H1 (cell line): Measurements from ENCODE around the gene BNC2. TPM values are rescaled to one million over a fixed set of nuclear protein-coding genes. Genes with fewer than 3 reads are reported as not detected.

Experiments used
- CTCF ChIA-PET: fragments of 300-600 bp; sonication (Branson Sonifier 250); formaldehyde crosslinking; loops from one replicate; lab custom pipeline; 2021; ENCODE audit not compliant: partially characterized antibody; lab: Charles Lee
- POLR2A ChIA-PET: fragments of 300-600 bp; sonication (Branson Sonifier 250); formaldehyde crosslinking; loops from one replicate; lab custom pipeline; 2021; ENCODE audit warnings: inconsistent platforms; ENCODE audit not compliant: partially characterized antibody; lab: Charles Lee
- DNase-seq, 2 experiments: peaks; one replicate each; pipeline versions ENCODE4 v3.0.0 to v3.0.0-alpha.2; 2010 to 2022; ENCODE audit warnings: low spot score in 2 of 2, low read depth in 1 of 2, mixed read lengths in 1 of 2
- FAIRE-seq: peaks from 2 replicates; lab custom pipeline; 2011; peaks lifted over from hg19 to GRCh38; lab: Jason Lieb, UNC
- H2AFZ ChIP-seq: 2 replicates; pipeline ENCODE4 v1.8.1; 2012; ENCODE audit warnings: low read length, inconsistent platforms
- H2AK5ac ChIP-seq: 2 replicates; pipeline ENCODE4 v1.6.1; 2013; ENCODE audit warnings: low read depth, low read length
- H2BK120ac ChIP-seq: replicated peaks from 2 replicates; pipeline ENCODE3; 2013; ENCODE audit warnings: low read depth, low read length, inconsistent platforms
- H2BK12ac ChIP-seq: 2 replicates; pipeline ENCODE4 v1.6.1; 2013; ENCODE audit warnings: low read depth, low read length
- H2BK15ac ChIP-seq: 2 replicates; pipeline ENCODE4 v1.6.1; 2013; ENCODE audit warnings: low read length
- H2BK20ac ChIP-seq: 2 replicates; pipeline ENCODE4 v1.6.1; 2013; ENCODE audit warnings: low read length
- H2BK5ac ChIP-seq: 2 replicates; pipeline ENCODE4 v1.6.1; 2013; ENCODE audit warnings: low read depth, low read length
- H3K14ac ChIP-seq: 2 replicates; pipeline ENCODE4 v1.6.1; 2013; ENCODE audit warnings: inconsistent platforms; ENCODE audit not compliant: insufficient read length
- H3K18ac ChIP-seq: 2 replicates; pipeline ENCODE4 v1.6.1; 2013; ENCODE audit warnings: low read length; ENCODE audit errors: extremely low read depth
- H3K23ac ChIP-seq: 2 replicates; pipeline ENCODE4 v1.6.1; 2013; ENCODE audit warnings: inconsistent platforms; ENCODE audit not compliant: insufficient read length
- H3K23me2 ChIP-seq: 2 replicates; pipeline ENCODE4 v1.6.1; 2013; ENCODE audit warnings: low read depth, low read length
- H3K27ac ChIP-seq: 2 replicates; pipeline ENCODE4 v1.6.1; 2011; ENCODE audit warnings: low read depth, low read length, inconsistent platforms
- H3K27me3 ChIP-seq, 4 experiments: replicated peaks in 1 of 4; 1 replicate in 1 of 4; 2 replicates in 3 of 4; pipeline versions ENCODE4 v1.6.1 to v1.8.1; 2011 to 2013; ENCODE audit warnings: low read length in 3 of 4, mild to moderate bottlenecking in 3 of 4, inconsistent platforms in 2 of 4, mixed read lengths in 2 of 4, moderate library complexity in 1 of 4; ENCODE audit not compliant: control insufficient read depth in 3 of 4, insufficient read depth in 3 of 4; ENCODE audit errors: extremely low read depth in 1 of 4
- H3K36me3 ChIP-seq, 4 experiments: 2 replicates each; pipeline versions ENCODE4 v1.6.1 to v1.8.1; 2011 to 2013; ENCODE audit warnings: mild to moderate bottlenecking in 4 of 4, low read length in 3 of 4, moderate library complexity in 2 of 4, control low read depth in 1 of 4, inconsistent platforms in 1 of 4; ENCODE audit not compliant: insufficient read depth in 4 of 4, control insufficient read depth in 2 of 4
- H3K4ac ChIP-seq: replicated peaks from 2 replicates; pipeline ENCODE3; 2013; ENCODE audit warnings: low read length, low read depth, mixed read lengths, inconsistent platforms; ENCODE audit not compliant: insufficient read length
- H3K4me1 ChIP-seq, 4 experiments: replicated peaks in 1 of 4; 1 replicate in 1 of 4; 2 replicates in 3 of 4; pipeline versions ENCODE4 v1.6.1 to v1.8.1; 2011 to 2013; ENCODE audit warnings: low read length in 3 of 4, inconsistent platforms in 2 of 4, mixed read lengths in 1 of 4; ENCODE audit not compliant: insufficient read depth in 4 of 4, control insufficient read depth in 3 of 4
- H3K4me2 ChIP-seq, 2 experiments: 2 replicates each; pipeline versions ENCODE4 v1.6.1 to v1.8.1; 2011 to 2013; ENCODE audit warnings: low read depth in 2 of 2, low read length in 2 of 2, control low read depth in 1 of 2, inconsistent platforms in 1 of 2, mild to moderate bottlenecking in 1 of 2; ENCODE audit not compliant: insufficient read depth in 1 of 2
- H3K4me3 ChIP-seq, 4 experiments: fragments of 200-600, 300-600 bp in 1 of 4; sonication (generic), shearing (Covaris generic), sonication (Bioruptor Twin) in 1 of 4; 2 replicates each; pipeline versions ENCODE4 v1.5.1 to v1.8.1; 2011 to 2016; ENCODE audit warnings: low read length in 4 of 4, low read depth in 3 of 4, control low read depth in 2 of 4, inconsistent platforms in 2 of 4, mild to moderate bottlenecking in 2 of 4, mixed read lengths in 1 of 4, moderate library complexity in 1 of 4; ENCODE audit not compliant: insufficient read depth in 2 of 4; ENCODE audit errors: extremely low read depth in 1 of 4
- H3K56ac ChIP-seq: replicated peaks from 2 replicates; pipeline ENCODE3; 2013; ENCODE audit warnings: low read depth, mild to moderate bottlenecking, mixed read lengths, low read length, inconsistent platforms; ENCODE audit not compliant: insufficient read length
- H3K79me1 ChIP-seq: 2 replicates; pipeline ENCODE4 v1.6.1; 2013; ENCODE audit warnings: low read depth, low read length, control low read depth
- H3K79me2 ChIP-seq, 2 experiments: 2 replicates each; pipeline versions ENCODE4 v1.6.1 to v1.8.1; 2012 to 2013; ENCODE audit warnings: low read length in 2 of 2, mild to moderate bottlenecking in 2 of 2, inconsistent platforms in 1 of 2; ENCODE audit not compliant: insufficient read depth in 2 of 2, control insufficient read depth in 1 of 2
- H3K9ac ChIP-seq, 4 experiments: replicated peaks in 1 of 4; 1 replicate in 1 of 4; 2 replicates in 3 of 4; pipeline versions ENCODE4 v1.6.1 to v1.8.1; 2011 to 2013; ENCODE audit warnings: low read depth in 3 of 4, low read length in 3 of 4, control low read depth in 2 of 4, mild to moderate bottlenecking in 2 of 4, moderate library complexity in 2 of 4, inconsistent platforms in 1 of 4; ENCODE audit errors: extremely low read depth in 1 of 4
- H3K9me3 ChIP-seq, 2 experiments: 2 replicates each; pipeline versions ENCODE4 v1.6.1 to v1.8.1; 2012 to 2013; ENCODE audit warnings: mild to moderate bottlenecking in 2 of 2, moderate library complexity in 2 of 2, control low read depth in 1 of 2, inconsistent platforms in 1 of 2, low read depth in 1 of 2, low read length in 1 of 2, mixed read lengths in 1 of 2; ENCODE audit not compliant: insufficient read depth in 2 of 2
- H4K20me1 ChIP-seq, 2 experiments: replicated peaks in 1 of 2; 2 replicates each; pipeline versions ENCODE3 to v1.8.1; 2011 to 2013; ENCODE audit warnings: inconsistent platforms in 2 of 2, low read length in 2 of 2, mild to moderate bottlenecking in 1 of 2; ENCODE audit not compliant: insufficient read depth in 2 of 2, control insufficient read depth in 1 of 2
- H4K5ac ChIP-seq: 2 replicates; pipeline ENCODE4 v1.6.1; 2013; ENCODE audit warnings: low read length, low read depth, mixed read lengths, inconsistent platforms; ENCODE audit not compliant: insufficient read length
- H4K8ac ChIP-seq: 2 replicates; pipeline ENCODE4 v1.8.0; 2013; ENCODE audit warnings: mild to moderate bottlenecking, moderate library complexity, low read length, inconsistent platforms; ENCODE audit not compliant: insufficient read depth; ENCODE audit errors: extremely low read depth
- H4K91ac ChIP-seq: replicated peaks from 2 replicates; pipeline ENCODE3; 2013; ENCODE audit warnings: low read length, mixed read lengths, inconsistent platforms; ENCODE audit not compliant: insufficient read length
- NANOG ChIP-seq: IDR thresholded peaks from 2 replicates; pipeline ENCODE4 v1.6.1; 2011; ENCODE audit warnings: low read length, low read depth, mild to moderate bottlenecking, inconsistent platforms; ENCODE audit not compliant: insufficient read depth, poor library complexity, severe bottlenecking
- WGBS, 2 experiments: shearing (Covaris generic) in 1 of 2; methylation state at CpG; one replicate each; pipeline versions ENCODE4 v1.1.6 to v1.1.7; 2013 to 2015; ENCODE audit warnings: low lambda C conversion rate in 2 of 2, mixed read lengths in 2 of 2, inconsistent platforms in 1 of 2, low coverage in 1 of 2, missing lambda C conversion rate in 1 of 2; ENCODE audit not compliant: insufficient replicate concordance in 2 of 2, insufficient coverage in 1 of 2, insufficient read length in 1 of 2; ENCODE audit errors: extremely low coverage in 1 of 2, missing lambda C conversion rate in 1 of 2; 5-methylcytosine and 5-hydroxymethylcytosine counted together
- polyA plus RNA-seq, 7 experiments: library from polyadenylated mRNA; depleted of rRNA in 3 of 7; stranded (reverse) in 5 of 7; unstranded in 2 of 7; fragments of >200 nt in 5 of 7; fragments of 200-250 nt in 2 of 7; gene quantifications; 1 replicate in 5 of 7; 2 replicates in 1 of 7; 4 replicates in 1 of 7; pipeline versions ENCODE4 v1.2.1 to v1.2.3, GENCODE V29; 2011 to 2013; ENCODE audit warnings: missing spikeins in 2 of 7, mixed read lengths in 2 of 7
- total RNA-seq: library from RNA; stranded (reverse); fragmentation: NEBNext Ultra II Directional; extraction: Animal tissue kit (Norgen Biotek cat#: 25700); gene quantifications from 2 replicates; pipeline ENCODE4 v1.2.1, GENCODE V29; 2021

The BNC2 gene
- total and polyA plus RNA-seq, 2 of the 8 experiments (the other 6 are each of a cell fraction or from before 2014, with no cell fraction given), result 16.0 to 26.8 TPM

GRCh38 chr9:16526380-16526779 lies 344.1 kb downstream of the BNC2 start:
- Histone ChIP-seq H3K4me2 (no peak overlapping the region), H3K9ac (no peak overlapping the region), H4K5ac (no peak overlapping the region), H3K27ac (no peak overlapping the region), H3K4ac (no peak overlapping the region), H4K20me1 (no peaks in the 10 kb centered on the region), H3K79me2 (peaks cover 0 to 6% of the 10 kb centered on the region in 2 experiments; a peak in 2 of 4 replicates), H2BK120ac (no peak overlapping the region), H3K23me2 (no peaks in the 10 kb centered on the region), H2BK20ac (no peak overlapping the region), H3K4me3 (no peak overlapping the region), H4K8ac (no peak overlapping the region), H3K27me3 (no peaks in the 10 kb centered on the region), H2BK12ac (no peak overlapping the region), H2BK15ac (no peak overlapping the region), H3K4me1 (peaks cover 0 to 7% (median 5%) of the 10 kb centered on the region in 4 experiments; a peak in 5 of 7 replicates), H3K36me3 (no peaks in the 10 kb centered on the region), H3K56ac (no peak overlapping the region), H2BK5ac (no peak overlapping the region), H2AK5ac (no peak overlapping the region), H3K23ac (no peak overlapping the region), H3K18ac (no peak overlapping the region), H4K91ac (no peak overlapping the region), H3K14ac (no peak overlapping the region), H3K9me3 (no peaks in the 10 kb centered on the region), H2AFZ (no peak overlapping the region), H3K79me1 (no peaks in the 10 kb centered on the region)
- no peak for DNase-seq
- 78% methylated on average over 3 of the region's 3 CpGs; no CpG with 5 or more reads in 1 of the 2 experiments for WGBS, 2 experiments
- CTCF ChIA-PET, result no interaction called here
- no peak for TF ChIP-seq NANOG
- FAIRE-seq, result no peak
- POLR2A ChIA-PET, result no interaction called here
